Sigmoid colon (tissue), 7 donors: ENCODE results near the gene CD300LG. TPM values are rescaled to one million over a fixed set of nuclear protein-coding genes. Genes with fewer than 3 reads are reported as not detected.

Source experiments
- DNase-seq: peaks from one replicate; pipeline ENCODE4 v3.0.0-alpha.2; 2019
- H3K27ac ChIP-seq, 4 donors: fragments of 200-600 bp; sonication (generic); one replicate each; pipeline ENCODE4 v1.5.1; 2016 to 2019; ENCODE audit warnings: mild to moderate bottlenecking in 1 of 4
- H3K27me3 ChIP-seq, 3 donors: fragments of 200-600 bp; sonication (generic); one replicate each; pipeline ENCODE4 v1.5.1; 2019; ENCODE audit warnings: mild to moderate bottlenecking in 1 of 3
- H3K36me3 ChIP-seq, 4 donors: fragments of 200-600 bp; sonication (generic); one replicate each; pipeline ENCODE4 v1.5.1; 2016 to 2019
- H3K4me1 ChIP-seq, 4 donors: fragments of 200-600 bp; sonication (generic); one replicate each; pipeline ENCODE4 v1.5.1; 2017 to 2019
- H3K4me3 ChIP-seq, 4 donors: fragments of 200-600 bp; sonication (generic); one replicate each; pipeline ENCODE4 v1.5.1; 2017 to 2019; ENCODE audit warnings: mild to moderate bottlenecking in 2 of 4, moderate library complexity in 1 of 4
- H3K9me3 ChIP-seq, 4 donors: fragments of 200-600 bp in 3 of 4; sonication (generic) in 3 of 4; one replicate each; pipeline versions ENCODE4 v1.5.1 to v1.6.1; 2013 to 2019
- EP300 ChIP-seq, 4 donors: sonication (generic); formaldehyde crosslinking; IDR thresholded peaks; one replicate each; pipeline ENCODE4 v1.6.1; 2017; ENCODE audit warnings: antibody characterized with exemption in 4 of 4
- POLR2A ChIP-seq, 2 donors: fragments of 450-650 bp; IDR thresholded peaks; one replicate each; pipeline ENCODE4 v1.6.1; 2016; ENCODE audit warnings: antibody characterized with exemption in 2 of 2, mild to moderate bottlenecking in 2 of 2, moderate library complexity in 2 of 2
- POLR2AphosphoS5 ChIP-seq, 4 donors: sonication (generic); formaldehyde crosslinking; IDR thresholded peaks; one replicate each; pipeline ENCODE4 v1.6.1; 2017; ENCODE audit warnings: antibody characterized with exemption in 4 of 4
- WGBS, 2 donors: extraction: QIAGEN DNeasy Blood & Tissue Kit; methylation state at CpG; one replicate each; pipeline ENCODE4 v1.1.7; 2013; 5-methylcytosine and 5-hydroxymethylcytosine counted together
- intact Hi-C: fragments of 100-400 bp; cut with DNase I; formaldehyde crosslinking; loops from one replicate; pipeline ENCODE4 v1.15.1; 2023
- polyA plus RNA-seq, 3 donors: library from polyadenylated mRNA; stranded (reverse); fragments of 200-250 nt; gene quantifications; one replicate each; pipeline ENCODE4 v1.2.3, GENCODE V29; 2013
- total RNA-seq, 4 donors: library from RNA; depleted of rRNA; stranded (reverse); fragments of >200 nt; gene quantifications; one replicate each; pipeline ENCODE4 v1.1.0, GENCODE V29; 2016
- TF ChIP-seq, protein P1 (sequence below), 4 experiments: fragments of 450-650 bp in 3 of 4; fragments of 200-600 bp in 1 of 4; IDR thresholded peaks; one replicate each; pipeline ENCODE4 v1.5.1; 2016 to 2019; ENCODE audit warnings: antibody characterized with exemption in 4 of 4, mild to moderate bottlenecking in 3 of 4, moderate library complexity in 2 of 4
- donor health status: healthy with polysubstance abuse.
- donor health status: Bipolar disorder and iron deficiency.
- donor health status: healthy.

The CD300LG gene
- total and polyA plus RNA-seq, 7 donors = 0.60 to 5.3 (median 1.7) TPM; not detected in 1

DNA sequence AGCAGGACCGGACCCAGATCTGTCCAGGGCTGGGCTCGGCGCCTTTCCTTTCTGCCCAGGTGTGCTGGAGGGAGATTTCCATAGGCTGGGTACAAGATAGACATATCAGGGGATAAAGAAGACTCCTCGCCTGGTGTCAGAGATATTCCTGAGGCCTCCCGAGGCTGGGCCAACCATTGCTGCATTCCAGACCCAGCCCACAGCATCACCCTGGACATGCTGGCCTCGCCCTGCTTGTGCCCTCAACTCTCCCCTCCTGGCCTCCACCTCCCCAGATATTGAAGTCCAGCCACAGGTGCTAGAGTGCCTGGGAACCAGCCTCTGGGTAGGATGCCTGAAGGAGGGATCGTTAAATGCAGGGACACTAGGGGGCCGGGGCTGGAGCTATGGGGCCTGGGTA, 2.1 kb downstream of the CD300LG start:
- peaks cover 0 to 16% (median 9%) of the 10 kb centered on the region in 4 donors for H3K4me1 ChIP-seq
- H3K36me3 ChIP-seq = no peaks in the 10 kb centered on the region
- WGBS, 2 donors = 86 to 93% methylated on average over 8 of the region's 8 CpGs
- no peak for TF ChIP-seq EP300 (IDR thresholded peaks at IDR 0.05)
- no peak for TF ChIP-seq POLR2AphosphoS5 (IDR thresholded peaks at IDR 0.05)
- no peak for TF ChIP-seq POLR2A (IDR thresholded peaks at IDR 0.05)
- TF ChIP-seq, protein P1, sequence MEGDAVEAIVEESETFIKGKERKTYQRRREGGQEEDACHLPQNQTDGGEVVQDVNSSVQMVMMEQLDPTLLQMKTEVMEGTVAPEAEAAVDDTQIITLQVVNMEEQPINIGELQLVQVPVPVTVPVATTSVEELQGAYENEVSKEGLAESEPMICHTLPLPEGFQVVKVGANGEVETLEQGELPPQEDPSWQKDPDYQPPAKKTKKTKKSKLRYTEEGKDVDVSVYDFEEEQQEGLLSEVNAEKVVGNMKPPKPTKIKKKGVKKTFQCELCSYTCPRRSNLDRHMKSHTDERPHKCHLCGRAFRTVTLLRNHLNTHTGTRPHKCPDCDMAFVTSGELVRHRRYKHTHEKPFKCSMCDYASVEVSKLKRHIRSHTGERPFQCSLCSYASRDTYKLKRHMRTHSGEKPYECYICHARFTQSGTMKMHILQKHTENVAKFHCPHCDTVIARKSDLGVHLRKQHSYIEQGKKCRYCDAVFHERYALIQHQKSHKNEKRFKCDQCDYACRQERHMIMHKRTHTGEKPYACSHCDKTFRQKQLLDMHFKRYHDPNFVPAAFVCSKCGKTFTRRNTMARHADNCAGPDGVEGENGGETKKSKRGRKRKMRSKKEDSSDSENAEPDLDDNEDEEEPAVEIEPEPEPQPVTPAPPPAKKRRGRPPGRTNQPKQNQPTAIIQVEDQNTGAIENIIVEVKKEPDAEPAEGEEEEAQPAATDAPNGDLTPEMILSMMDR (IDR thresholded peaks at IDR 0.05) = no peak
- H3K9me3 ChIP-seq = no peaks in the 10 kb centered on the region
- H3K27ac ChIP-seq = no peak overlapping the region
- no peak for DNase-seq
- no peak overlapping the region for H3K4me3 ChIP-seq
- intact Hi-C loops = loop anchor here (5.0 kb wide), 2 partner anchors 72 to 87 kb away; partner anchors contain the start of gene DUSP3
- peaks cover 0 to 5% (median 0%) of the 10 kb centered on the region in 3 donors for H3K27me3 ChIP-seq

- Histone ChIP-seq H3K27me3 (peaks cover 0 to 19% (median 0%) of the 10 kb centered on the region in 3 donors), H3K9me3 (no peaks in the 10 kb centered on the region), H3K27ac (no peak overlapping the region), H3K4me1 (no peaks in the 10 kb centered on the region), H3K36me3 (no peaks in the 10 kb centered on the region), H3K4me3 (no peak overlapping the region)
- DNase-seq = no peak
- WGBS, 2 donors = 91 to 95% methylated on average over 8 of the region's 8 CpGs
- no peak for TF ChIP-seq POLR2AphosphoS5 (IDR thresholded peaks at IDR 0.05)
- intact Hi-C loops = no loop called here
These were observed 5.6 kb downstream of the CD300LG start for GRCh38 chr17:43852571-43852970.

GRCh38 chr17:43853546-43853945, 6.6 kb downstream of the CD300LG start:
- intact Hi-C loops = no loop called here
- TF ChIP-seq POLR2A (IDR thresholded peaks at IDR 0.05) = no peak
- TF ChIP-seq, protein P1 (IDR thresholded peaks at IDR 0.05) = no peak
- TF ChIP-seq POLR2AphosphoS5 (IDR thresholded peaks at IDR 0.05) = no peak
- TF ChIP-seq EP300 (IDR thresholded peaks at IDR 0.05) = no peak

DNA sequence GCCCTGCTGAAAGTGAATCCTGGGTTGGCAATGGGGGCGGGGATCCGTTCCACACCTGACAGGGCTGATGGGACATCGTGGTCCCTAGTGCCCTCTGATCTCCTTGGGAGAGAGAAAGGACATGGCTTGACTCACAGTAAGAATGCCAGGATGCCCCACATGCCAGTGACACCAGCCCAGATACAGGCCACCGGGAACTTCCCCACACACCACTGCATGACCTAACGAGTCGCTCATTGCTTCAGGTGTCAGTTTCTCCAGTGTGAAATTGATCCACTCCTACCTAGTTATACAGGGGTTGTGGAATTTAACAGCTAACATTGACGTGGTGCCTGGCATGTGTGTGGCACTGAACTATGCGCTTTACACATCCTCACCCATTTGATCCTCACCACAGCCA, 7.5 kb downstream of the CD300LG start:
- DNase-seq = no peak
- intact Hi-C loops = no loop called here
- Histone ChIP-seq H3K36me3 (no peaks in the 10 kb centered on the region), H3K4me1 (no peaks in the 10 kb centered on the region), H3K9me3 (no peaks in the 10 kb centered on the region), H3K27me3 (peaks cover 0 to 25% (median 0%) of the 10 kb centered on the region in 3 donors), H3K27ac (no peak overlapping the region), H3K4me3 (no peak overlapping the region)
- WGBS, 2 donors = 75 to 76% methylated on average over 8 of the region's 8 CpGs
- no peak for TF ChIP-seq POLR2A (IDR thresholded peaks at IDR 0.05)
- TF ChIP-seq POLR2AphosphoS5 (IDR thresholded peaks at IDR 0.05) = no peak
- no peak for TF ChIP-seq EP300 (IDR thresholded peaks at IDR 0.05)
- TF ChIP-seq, protein P1 (IDR thresholded peaks at IDR 0.05) = no peak

More at GRCh38 chr17:43853546-43853945, 6.6 kb downstream of the CD300LG start:
- no peak for DNase-seq
- Histone ChIP-seq H3K36me3 (no peaks in the 10 kb centered on the region), H3K27ac (no peak overlapping the region), H3K27me3 (peaks cover 0 to 25% (median 0%) of the 10 kb centered on the region in 3 donors), H3K4me3 (no peak overlapping the region), H3K4me1 (no peaks in the 10 kb centered on the region), H3K9me3 (no peaks in the 10 kb centered on the region)
- 71 to 83% methylated on average over 7 of the region's 7 CpGs for WGBS, 2 donors

DNA sequence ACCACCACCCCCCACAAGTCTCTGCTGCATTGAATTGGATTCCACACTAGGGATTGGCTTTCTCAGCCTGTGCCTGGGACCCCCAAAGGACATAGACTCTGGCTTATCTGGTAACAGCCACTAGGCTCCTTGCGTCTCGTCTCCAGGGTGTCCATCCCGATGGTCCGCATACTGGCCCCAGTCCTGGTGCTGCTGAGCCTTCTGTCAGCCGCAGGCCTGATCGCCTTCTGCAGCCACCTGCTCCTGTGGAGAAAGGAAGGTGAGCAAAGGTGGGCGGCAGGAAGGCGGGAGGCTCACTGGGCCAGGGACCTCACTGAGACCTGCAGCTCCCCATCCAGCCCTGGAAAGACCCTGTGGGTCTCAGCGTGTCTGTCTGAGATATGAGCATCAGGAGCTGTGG, 8.1 kb downstream of the CD300LG start:
- no peak overlapping the region for H3K4me3 ChIP-seq
- H3K9me3 ChIP-seq = no peaks in the 10 kb centered on the region
- no peaks in the 10 kb centered on the region for H3K36me3 ChIP-seq
- intact Hi-C loops = no loop called here
- 92 to 93% methylated on average over 9 of the region's 9 CpGs for WGBS, 2 donors
- TF ChIP-seq, protein P1 (IDR thresholded peaks at IDR 0.05) = no peak
- TF ChIP-seq POLR2A (IDR thresholded peaks at IDR 0.05) (no peak), EP300 (IDR thresholded peaks at IDR 0.05) (no peak), POLR2AphosphoS5 (IDR thresholded peaks at IDR 0.05) (no peak)
- peaks cover 0 to 25% (median 0%) of the 10 kb centered on the region in 3 donors for H3K27me3 ChIP-seq
- peaks cover 0 to 2% (median 0%) of the 10 kb centered on the region in 4 donors for H3K4me1 ChIP-seq
- DNase-seq = no peak
- no peak overlapping the region for H3K27ac ChIP-seq
